A549 (cell line): Measurements from ENCODE around the gene GRK2. TPM values are rescaled to one million over a fixed set of nuclear protein-coding genes. Genes with fewer than 3 reads are reported as not detected.

ENCODE experiments used
- ATAC-seq, 2 experiments: fragments of 200-7000 bp in 1 of 2; fragments of >200 bp in 1 of 2; cut with Nextera tagmentation in 1 of 2; cut with Tn5 transposase in 1 of 2; 3 replicates each; pipeline versions ENCODE4 v1.8.0 to v1.9.1; 2018 to 2020; ENCODE audit warnings: mild to moderate bottlenecking in 1 of 2, moderate library complexity in 1 of 2
- CTCF ChIA-PET: fragments of 300-600 bp; sonication (Branson Sonifier 250); formaldehyde crosslinking; extraction: SDS; loops from one replicate; lab custom pipeline; 2021; ENCODE audit warnings: antibody characterized with exemption, inconsistent platforms; lab: Yijun Ruan, JAX
- POLR2A ChIA-PET: fragments of 350-600 bp; formaldehyde crosslinking; extraction: SDS; loops from one replicate; lab custom pipeline; 2021; ENCODE audit warnings: antibody characterized with exemption, inconsistent platforms; lab: Yijun Ruan, JAX
- DNase-seq, 2 experiments: peaks; one replicate each; pipeline versions ENCODE4 v3.0.0 to v3.0.0-alpha.2; 2011 to 2016; ENCODE audit warnings: low read depth in 1 of 2, low spot score in 1 of 2
- FAIRE-seq: peaks from 2 replicates; lab custom pipeline; 2011; peaks lifted over from hg19 to GRCh38; lab: Jason Lieb, UNC
- H3K27ac ChIP-seq, 2 experiments: fragments of >200 bp; sonication (Bioruptor Twin); formaldehyde crosslinking; 3 replicates each; pipeline ENCODE4 v1.5.1; 2016 to 2017
- H3K4me1 ChIP-seq: fragments of >200 bp; sonication (Bioruptor Twin); formaldehyde crosslinking; 3 replicates; pipeline ENCODE4 v1.6.1; 2016
- H3K4me2 ChIP-seq: fragments of >200 bp; sonication (Bioruptor Twin); formaldehyde crosslinking; 3 replicates; pipeline ENCODE4 v1.6.1; 2016
- H3K4me3 ChIP-seq: fragments of >200 bp; sonication (Bioruptor Twin); formaldehyde crosslinking; 3 replicates; pipeline ENCODE4 v1.5.1; 2016
- H3K9me3 ChIP-seq: fragments of >200 bp; sonication (Bioruptor Twin); formaldehyde crosslinking; 3 replicates; pipeline ENCODE4 v1.6.1; 2016
- BHLHE40 ChIP-seq: IDR thresholded peaks from 2 replicates; pipeline ENCODE4 v1.6.1; 2012; ENCODE audit warnings: low read depth, low read length, inconsistent platforms
- CBX2 ChIP-seq: fragments of 200-600 bp; sonication (generic); IDR thresholded peaks from 2 replicates; pipeline ENCODE4 v1.6.1; 2016; ENCODE audit warnings: low read depth, mild to moderate bottlenecking, borderline replicate concordance
- CEBPB ChIP-seq, 2 experiments: fragments of >200 bp in 1 of 2; sonication (Bioruptor Twin) in 1 of 2; formaldehyde crosslinking in 1 of 2; IDR thresholded peaks; 2 replicates each; pipeline ENCODE4 v1.6.1; 2012 to 2016
- CHD2 ChIP-seq: fragments of 150-350 bp; IDR thresholded peaks from 2 replicates; pipeline ENCODE4 v1.6.1; 2014; ENCODE audit warnings: low read length; ENCODE audit not compliant: partially characterized antibody
- CHD4 ChIP-seq: fragments of 200-600 bp; sonication (generic); IDR thresholded peaks from 2 replicates; pipeline ENCODE4 v1.6.1; 2016; ENCODE audit warnings: antibody characterized with exemption, mild to moderate bottlenecking, borderline replicate concordance
- ESRRA ChIP-seq: fragments of 150-350 bp; IDR thresholded peaks from 2 replicates; pipeline ENCODE4 v1.6.1; 2014; ENCODE audit warnings: mild to moderate bottlenecking, low read length, borderline replicate concordance
- FOSB ChIP-seq: fragments of 250-450 bp; sonication (Bioruptor Pico); IDR thresholded peaks from 2 replicates; pipeline ENCODE4 v1.5.0; 2020; ENCODE audit warnings: mild to moderate bottlenecking, moderate library complexity
- HOXA7 ChIP-seq: fragments of 250-450 bp; sonication (Bioruptor Pico); IDR thresholded peaks from 2 replicates; pipeline ENCODE4 v1.5.0; 2020; ENCODE audit warnings: mild to moderate bottlenecking, moderate library complexity
- HOXB13 ChIP-seq: fragments of 250-450 bp; sonication (Bioruptor Pico); IDR thresholded peaks from 2 replicates; pipeline ENCODE4 v1.5.0; 2020; ENCODE audit warnings: low read depth, mild to moderate bottlenecking, moderate library complexity
- KDM5A ChIP-seq: fragments of 200-600 bp; sonication (generic); IDR thresholded peaks from 2 replicates; pipeline ENCODE4 v1.6.1; 2016; ENCODE audit warnings: antibody characterized with exemption, mild to moderate bottlenecking
- MAFK ChIP-seq: fragments of 450-650 bp; IDR thresholded peaks from 2 replicates; pipeline ENCODE4 v1.6.1; 2014; ENCODE audit not compliant: partially characterized antibody
- MAX ChIP-seq: IDR thresholded peaks from 2 replicates; pipeline ENCODE4 v1.6.1; 2012
- MAZ ChIP-seq: fragments of 150-350 bp; IDR thresholded peaks from 2 replicates; pipeline ENCODE4 v1.6.1; 2014; ENCODE audit warnings: antibody characterized with exemption, low read depth, low read length, borderline replicate concordance
- MYC ChIP-seq: IDR thresholded peaks from 2 replicates; pipeline ENCODE4 v1.6.1; 2012; ENCODE audit warnings: mild to moderate bottlenecking, inconsistent platforms, low read length, improper control_type of control experiment, borderline replicate concordance
- NFE2L2 ChIP-seq: fragments of 150-350 bp; conservative IDR thresholded peaks from 2 replicates; pipeline ENCODE4 v1.6.1; 2014; ENCODE audit warnings: low read length
- NR3C1 ChIP-seq: fragments of >200 bp; sonication (Bioruptor Twin); formaldehyde crosslinking; IDR thresholded peaks from 3 replicates; pipeline ENCODE4 v1.6.1; 2017
- PHF8 ChIP-seq: fragments of 200-600 bp; sonication (generic); IDR thresholded peaks from 2 replicates; pipeline ENCODE4 v1.6.1; 2016; ENCODE audit warnings: low read depth, mild to moderate bottlenecking, antibody characterized with exemption, moderate library complexity, borderline replicate concordance
- RAD21 ChIP-seq, 2 experiments: fragments of >200 bp in 1 of 2; sonication (Bioruptor Twin) in 1 of 2; formaldehyde crosslinking in 1 of 2; IDR thresholded peaks in 1 of 2; conservative IDR thresholded peaks in 1 of 2; 2 replicates in 1 of 2; 3 replicates in 1 of 2; pipeline ENCODE4 v1.6.1; 2012 to 2018; ENCODE audit warnings: inconsistent platforms in 1 of 2
- RARB ChIP-seq: fragments of 250-450 bp; sonication (Bioruptor Pico); IDR thresholded peaks from 2 replicates; pipeline ENCODE4 v1.8.0; 2021; ENCODE audit warnings: mild to moderate bottlenecking, moderate library complexity
- RCOR1 ChIP-seq: fragments of 150-350 bp; IDR thresholded peaks from 2 replicates; pipeline ENCODE4 v1.6.1; 2014; ENCODE audit warnings: antibody characterized with exemption, low read length, low read depth
- SMC3 ChIP-seq: fragments of >200 bp; sonication (Bioruptor Twin); formaldehyde crosslinking; IDR thresholded peaks from 3 replicates; pipeline ENCODE4 v1.6.1; 2018; ENCODE audit warnings: inconsistent platforms
- ZC3H11A ChIP-seq: fragments of 450-650 bp; IDR thresholded peaks from 2 replicates; pipeline ENCODE4 v1.6.1; 2014; ENCODE audit warnings: antibody characterized with exemption, mild to moderate bottlenecking
- ZFP36 ChIP-seq: fragments of 450-650 bp; IDR thresholded peaks from 2 replicates; pipeline ENCODE4 v1.6.1; 2014; ENCODE audit warnings: borderline replicate concordance; ENCODE audit not compliant: partially characterized antibody
- WGBS: methylation state at CpG from one replicate; pipeline ENCODE4 v1.1.6; 2017; ENCODE audit errors: missing lambda C conversion rate; 5-methylcytosine and 5-hydroxymethylcytosine counted together
- polyA plus RNA-seq, 4 experiments: library from polyadenylated mRNA; depleted of rRNA in 3 of 4; stranded (reverse); fragments of >200 nt; fragmentation: RNase III in 1 of 4; extraction: RNeasy Plus Mini Kit Qiagen cat#74134 plus additional on column Dnase treatment in 1 of 4; gene quantifications; 2 replicates in 3 of 4; 3 replicates in 1 of 4; pipeline ENCODE4 v1.2.3, GENCODE V29; 2011 to 2017
- TF ChIP-seq, protein P1 (sequence below): fragments of 200-600 bp; sonication (generic); IDR thresholded peaks from 2 replicates; pipeline ENCODE4 v1.6.1; 2016; ENCODE audit warnings: antibody characterized with exemption, mild to moderate bottlenecking, moderate library complexity
- TF ChIP-seq, protein P2 (sequence below): fragments of >200 bp; sonication (Bioruptor Twin); formaldehyde crosslinking; IDR thresholded peaks from 3 replicates; pipeline ENCODE4 v1.5.1; 2016
- TF ChIP-seq, protein P3 (sequence below): fragments of >200 bp; sonication (Bioruptor Twin); formaldehyde crosslinking; IDR thresholded peaks from 2 replicates; pipeline ENCODE4 v1.6.1; 2016
- TF ChIP-seq, protein P4 (sequence below): fragments of >200 bp; sonication (Bioruptor Twin); formaldehyde crosslinking; IDR thresholded peaks from 3 replicates; pipeline ENCODE4 v1.6.1; 2016
- TF ChIP-seq, protein P5 (sequence below): IDR thresholded peaks from 2 replicates; pipeline ENCODE4 v1.6.1; 2012; ENCODE audit warnings: low read depth, borderline replicate concordance

Gene GRK2
- polyA plus RNA-seq, 2 of the 4 experiments (the other 2 are of a cell fraction), result 20.5 to 29.7 TPM

DNA sequence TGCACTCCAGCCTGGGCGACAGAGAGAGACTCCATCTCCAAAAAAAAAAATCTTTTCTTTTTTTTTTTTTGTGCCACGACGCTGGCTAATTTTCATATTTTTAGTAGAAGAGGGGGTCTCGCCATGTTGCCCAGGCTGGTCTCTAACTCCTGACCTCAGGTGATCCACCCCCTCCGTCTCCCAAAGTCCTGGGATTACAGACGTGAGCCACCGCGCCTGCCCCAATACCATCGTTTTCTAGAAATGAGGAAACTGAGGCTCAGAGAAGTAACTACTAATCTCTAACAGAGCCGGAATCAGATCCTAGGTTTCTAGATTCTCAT lies 50.6 kb downstream of the GRK2 start:
- DNase-seq, result no peak
- peaks cover 14% of the 10 kb centered on the region for H3K4me1 ChIP-seq
- no peaks in the 10 kb centered on the region for H3K9me3 ChIP-seq
- H3K4me2 ChIP-seq, result peak overlapping the region; percentile 85
- ATAC-seq, result peak in 1 of 2 experiments; percentile 25; a peak in 3 of 6 replicates
- FAIRE-seq, result no peak
- 0% methylated on average over 10 of the region's 10 CpGs for WGBS
- TF ChIP-seq FOSB (CRISPR knock-in tag) (no peak), MAZ (no peak), ESRRA (no peak), HOXB13 (CRISPR knock-in tag) (no peak), PHF8 (no peak), CHD4 (no peak), MAFK (no peak), RAD21 (conservative IDR thresholded peaks at IDR 0.05 in 1 of 2, IDR thresholded peaks at IDR 0.05 in 1 of 2) (no peak), HOXA7 (no peak), CHD2 (no peak), CBX2 (no peak), ZFP36 (no peak), NR3C1 (no peak), ZC3H11A (no peak), BHLHE40 (no peak)
- TF ChIP-seq, protein P1, sequence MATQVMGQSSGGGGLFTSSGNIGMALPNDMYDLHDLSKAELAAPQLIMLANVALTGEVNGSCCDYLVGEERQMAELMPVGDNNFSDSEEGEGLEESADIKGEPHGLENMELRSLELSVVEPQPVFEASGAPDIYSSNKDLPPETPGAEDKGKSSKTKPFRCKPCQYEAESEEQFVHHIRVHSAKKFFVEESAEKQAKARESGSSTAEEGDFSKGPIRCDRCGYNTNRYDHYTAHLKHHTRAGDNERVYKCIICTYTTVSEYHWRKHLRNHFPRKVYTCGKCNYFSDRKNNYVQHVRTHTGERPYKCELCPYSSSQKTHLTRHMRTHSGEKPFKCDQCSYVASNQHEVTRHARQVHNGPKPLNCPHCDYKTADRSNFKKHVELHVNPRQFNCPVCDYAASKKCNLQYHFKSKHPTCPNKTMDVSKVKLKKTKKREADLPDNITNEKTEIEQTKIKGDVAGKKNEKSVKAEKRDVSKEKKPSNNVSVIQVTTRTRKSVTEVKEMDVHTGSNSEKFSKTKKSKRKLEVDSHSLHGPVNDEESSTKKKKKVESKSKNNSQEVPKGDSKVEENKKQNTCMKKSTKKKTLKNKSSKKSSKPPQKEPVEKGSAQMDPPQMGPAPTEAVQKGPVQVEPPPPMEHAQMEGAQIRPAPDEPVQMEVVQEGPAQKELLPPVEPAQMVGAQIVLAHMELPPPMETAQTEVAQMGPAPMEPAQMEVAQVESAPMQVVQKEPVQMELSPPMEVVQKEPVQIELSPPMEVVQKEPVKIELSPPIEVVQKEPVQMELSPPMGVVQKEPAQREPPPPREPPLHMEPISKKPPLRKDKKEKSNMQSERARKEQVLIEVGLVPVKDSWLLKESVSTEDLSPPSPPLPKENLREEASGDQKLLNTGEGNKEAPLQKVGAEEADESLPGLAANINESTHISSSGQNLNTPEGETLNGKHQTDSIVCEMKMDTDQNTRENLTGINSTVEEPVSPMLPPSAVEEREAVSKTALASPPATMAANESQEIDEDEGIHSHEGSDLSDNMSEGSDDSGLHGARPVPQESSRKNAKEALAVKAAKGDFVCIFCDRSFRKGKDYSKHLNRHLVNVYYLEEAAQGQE, result no peak
- TF ChIP-seq, protein P2, sequence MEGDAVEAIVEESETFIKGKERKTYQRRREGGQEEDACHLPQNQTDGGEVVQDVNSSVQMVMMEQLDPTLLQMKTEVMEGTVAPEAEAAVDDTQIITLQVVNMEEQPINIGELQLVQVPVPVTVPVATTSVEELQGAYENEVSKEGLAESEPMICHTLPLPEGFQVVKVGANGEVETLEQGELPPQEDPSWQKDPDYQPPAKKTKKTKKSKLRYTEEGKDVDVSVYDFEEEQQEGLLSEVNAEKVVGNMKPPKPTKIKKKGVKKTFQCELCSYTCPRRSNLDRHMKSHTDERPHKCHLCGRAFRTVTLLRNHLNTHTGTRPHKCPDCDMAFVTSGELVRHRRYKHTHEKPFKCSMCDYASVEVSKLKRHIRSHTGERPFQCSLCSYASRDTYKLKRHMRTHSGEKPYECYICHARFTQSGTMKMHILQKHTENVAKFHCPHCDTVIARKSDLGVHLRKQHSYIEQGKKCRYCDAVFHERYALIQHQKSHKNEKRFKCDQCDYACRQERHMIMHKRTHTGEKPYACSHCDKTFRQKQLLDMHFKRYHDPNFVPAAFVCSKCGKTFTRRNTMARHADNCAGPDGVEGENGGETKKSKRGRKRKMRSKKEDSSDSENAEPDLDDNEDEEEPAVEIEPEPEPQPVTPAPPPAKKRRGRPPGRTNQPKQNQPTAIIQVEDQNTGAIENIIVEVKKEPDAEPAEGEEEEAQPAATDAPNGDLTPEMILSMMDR, result no peak
- TF ChIP-seq, protein P3, sequence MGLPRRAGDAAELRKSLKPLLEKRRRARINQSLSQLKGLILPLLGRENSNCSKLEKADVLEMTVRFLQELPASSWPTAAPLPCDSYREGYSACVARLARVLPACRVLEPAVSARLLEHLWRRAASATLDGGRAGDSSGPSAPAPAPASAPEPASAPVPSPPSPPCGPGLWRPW, result no peak
- peak overlapping the region; percentile 69 for H3K4me3 ChIP-seq
- peak overlapping the region; percentile 91 to 95 for H3K27ac ChIP-seq
- POLR2A ChIA-PET, result interaction anchor here (0.6 to 2.5 kb wide), 16 partner anchors 9 to 263 kb away, joined by 3 to 21 read pairs (median 4); partner anchors contain the start of genes ANKRD13D, GRK2, POLD4 and PPP1CA
- CTCF ChIA-PET, result interaction anchor here (0.6 to 12.3 kb wide), 57 partner anchors 9 to 588 kb away, joined by 3 to 178 read pairs (median 5); partner anchors contain the start of genes ANKRD13D, GRK2, KDM2A and POLD4

- ATAC-seq (peak; percentile 88 to 90), DNase-seq (peak; percentile 94 to 99), FAIRE-seq (no peak)
- H3K4me1 ChIP-seq, result peaks cover 12% of the 10 kb centered on the region
- POLR2A ChIA-PET, result interaction anchor here (0.6 to 2.5 kb wide), 16 partner anchors 9 to 264 kb away, joined by 3 to 21 read pairs (median 4); partner anchors contain the start of genes ANKRD13D, GRK2, POLD4 and PPP1CA
- CTCF ChIA-PET, result interaction anchor here (0.6 to 12.3 kb wide), 62 partner anchors 9 to 620 kb away, joined by 3 to 178 read pairs (median 5); partner anchors contain the start of genes ANKRD13D, GRK2, KDM2A and POLD4
- 2% methylated on average over 41 of the region's 55 CpGs for WGBS
- H3K9me3 ChIP-seq, result no peaks in the 10 kb centered on the region
- peak overlapping the region; percentile 69 for H3K4me3 ChIP-seq
- H3K4me2 ChIP-seq, result peak overlapping the region; percentile 85
- H3K27ac ChIP-seq, result peak overlapping the region; percentile 91 to 95
- TF ChIP-seq CHD2 (no peak), RAD21 (conservative IDR thresholded peaks at IDR 0.05 in 1 of 2, IDR thresholded peaks at IDR 0.05 in 1 of 2) (peak; percentile 92 to 98), SMC3 (peak; percentile 93), HOXB13 (CRISPR knock-in tag) (no peak), PHF8 (peak; percentile 22; the same call in 1 of the 2 replicates), NFE2L2 (no peak), CEBPB (IDR thresholded peaks at IDR 0.05) (no peak), RARB (CRISPR knock-in tag) (no peak), MAFK (no peak), KDM5A (no peak), MAX (no peak), MYC (no peak; the same call in 1 of the 2 replicates), RCOR1 (no peak), HOXA7 (no peak)
- TF ChIP-seq, protein P4, sequence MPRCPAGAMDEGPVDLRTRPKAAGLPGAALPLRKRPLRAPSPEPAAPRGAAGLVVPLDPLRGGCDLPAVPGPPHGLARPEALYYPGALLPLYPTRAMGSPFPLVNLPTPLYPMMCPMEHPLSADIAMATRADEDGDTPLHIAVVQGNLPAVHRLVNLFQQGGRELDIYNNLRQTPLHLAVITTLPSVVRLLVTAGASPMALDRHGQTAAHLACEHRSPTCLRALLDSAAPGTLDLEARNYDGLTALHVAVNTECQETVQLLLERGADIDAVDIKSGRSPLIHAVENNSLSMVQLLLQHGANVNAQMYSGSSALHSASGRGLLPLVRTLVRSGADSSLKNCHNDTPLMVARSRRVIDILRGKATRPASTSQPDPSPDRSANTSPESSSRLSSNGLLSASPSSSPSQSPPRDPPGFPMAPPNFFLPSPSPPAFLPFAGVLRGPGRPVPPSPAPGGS, result 0 out of 3 replicates have a peak, but pooled peaks have one; percentile 50
- TF ChIP-seq, protein P5, sequence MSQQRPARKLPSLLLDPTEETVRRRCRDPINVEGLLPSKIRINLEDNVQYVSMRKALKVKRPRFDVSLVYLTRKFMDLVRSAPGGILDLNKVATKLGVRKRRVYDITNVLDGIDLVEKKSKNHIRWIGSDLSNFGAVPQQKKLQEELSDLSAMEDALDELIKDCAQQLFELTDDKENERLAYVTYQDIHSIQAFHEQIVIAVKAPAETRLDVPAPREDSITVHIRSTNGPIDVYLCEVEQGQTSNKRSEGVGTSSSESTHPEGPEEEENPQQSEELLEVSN, result peak; percentile 62; the same call in 1 of the 2 replicates
These were observed 51.1 kb downstream of the GRK2 start for GRCh38 chr11:67317205-67317887.
